ENCODE results near the gene AP5M1.

DNA sequence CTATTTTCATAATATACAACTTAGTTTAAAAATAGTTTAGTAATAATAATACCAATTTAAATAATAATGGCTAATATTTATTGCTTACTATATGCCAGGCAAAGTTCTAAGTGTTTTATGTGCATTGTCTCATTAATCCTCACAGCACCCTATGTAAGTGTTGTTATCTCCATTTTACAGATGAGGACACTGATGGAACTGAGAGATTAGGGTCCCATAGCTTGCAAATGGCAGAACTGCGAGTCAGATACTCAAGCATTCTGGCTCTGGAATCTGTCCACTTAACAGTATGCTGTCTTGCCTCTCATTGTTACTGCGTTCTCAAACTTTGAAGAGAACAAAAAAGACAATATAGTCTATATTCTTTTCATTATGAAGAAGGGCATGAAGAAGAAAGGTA, 19.0 kb downstream of the AP5M1 start:
- TF ChIP-seq POLR2AphosphoS5 (IDR thresholded peaks at IDR 0.05; ENCODE audit: low read depth, low read length) (no peak), POLR2A (IDR thresholded peaks at IDR 0.05; ENCODE audit: low read depth, low read length) (no peak)

Data from GM12892 (cell line).